SK-N-SH (cell line): ENCODE results near the gene RAP2A. TPM values are rescaled to one million over a fixed set of nuclear protein-coding genes. Genes with fewer than 3 reads are reported as not detected.
A peak's percentile ranks its signal among the peaks of the same experiment; 100 is the strongest.

Source experiments
- CTCF ChIA-PET: fragments of 300-600, 350-600 bp; formaldehyde crosslinking; extraction: SDS; loops from one replicate; lab custom pipeline; 2021; lab: Yijun Ruan, JAX
- POLR2A ChIA-PET: fragments of 350-600 bp; sonication (Branson Sonifier 250); formaldehyde crosslinking; extraction: SDS; loops from one replicate; lab custom pipeline; 2020; ENCODE audit warnings: antibody characterized with exemption, inconsistent platforms; lab: Yijun Ruan, JAX
- DNase-seq: peaks from one replicate; pipeline ENCODE4 v3.0.0; 2012
- H2AFZ ChIP-seq: fragments of 200-600 bp; sonication (generic); 2 replicates; pipeline ENCODE4 v1.8.1; 2016; ENCODE audit warnings: antibody characterized with exemption, mild to moderate bottlenecking, low read depth
- H3F3A ChIP-seq: fragments of 200-600 bp; sonication (generic); replicated peaks from 2 replicates; pipeline ENCODE3; 2016; ENCODE audit warnings: antibody characterized with exemption, mild to moderate bottlenecking; ENCODE audit not compliant: insufficient read depth
- H3K27ac ChIP-seq, 2 experiments: fragments of 200-500 bp in 1 of 2; fragments of 200-600 bp in 1 of 2; sonication (Bioruptor generic) in 1 of 2; sonication (generic), shearing (Covaris generic) in 1 of 2; 2 replicates each; pipeline versions ENCODE4 v1.5.1 to v1.6.1; 2014 to 2016; ENCODE audit warnings: low read depth in 2 of 2, inconsistent platforms in 1 of 2, low read length in 1 of 2, mild to moderate bottlenecking in 1 of 2, mixed read lengths in 1 of 2
- H3K27me3 ChIP-seq: fragments of 200-600 bp; sonication (generic), shearing (Covaris generic); 2 replicates; pipeline ENCODE4 v1.6.1; 2016; ENCODE audit warnings: mixed run types; ENCODE audit not compliant: insufficient read depth
- H3K36me3 ChIP-seq, 2 experiments: fragments of 200-500 bp in 1 of 2; fragments of 200-600 bp in 1 of 2; sonication (Bioruptor generic) in 1 of 2; sonication (generic) in 1 of 2; replicated peaks in 1 of 2; 2 replicates each; pipeline versions ENCODE3 to v1.5.1; 2014 to 2016; ENCODE audit warnings: low read length in 1 of 2, mild to moderate bottlenecking in 1 of 2; ENCODE audit not compliant: insufficient read depth in 2 of 2, control insufficient read depth in 1 of 2
- H3K4me1 ChIP-seq, 2 experiments: fragments of 200-500 bp in 1 of 2; fragments of 200-600 bp in 1 of 2; sonication (Bioruptor generic) in 1 of 2; sonication (generic), shearing (Covaris generic) in 1 of 2; 2 replicates each; pipeline versions ENCODE4 v1.5.1 to v1.6.1; 2014 to 2016; ENCODE audit warnings: low read depth in 1 of 2, low read length in 1 of 2, mixed run types in 1 of 2; ENCODE audit not compliant: insufficient read depth in 2 of 2, control insufficient read depth in 1 of 2
- H3K4me2 ChIP-seq: fragments of 200-600 bp; sonication (generic), shearing (Covaris generic); 2 replicates; pipeline ENCODE4 v1.6.1; 2017; ENCODE audit warnings: mixed run types
- H3K4me3 ChIP-seq, 2 experiments: fragments of 200-500 bp in 1 of 2; fragments of 200-600 bp in 1 of 2; sonication (Bioruptor generic) in 1 of 2; sonication (generic), shearing (Covaris generic) in 1 of 2; 2 replicates each; pipeline versions ENCODE4 v1.5.1 to v1.8.1; 2014 to 2016; ENCODE audit warnings: low read depth in 2 of 2, inconsistent platforms in 1 of 2, low read length in 1 of 2, mild to moderate bottlenecking in 1 of 2, mixed read lengths in 1 of 2, moderate library complexity in 1 of 2
- H3K79me2 ChIP-seq: fragments of 200-600 bp; sonication (generic); 2 replicates; pipeline ENCODE4 v1.8.1; 2017; ENCODE audit warnings: mild to moderate bottlenecking; ENCODE audit not compliant: insufficient read depth
- H3K9ac ChIP-seq: fragments of 200-600 bp; sonication (generic); 2 replicates; pipeline ENCODE4 v1.6.1; 2017; ENCODE audit warnings: mixed run types
- H3K9me2 ChIP-seq: fragments of 200-600 bp; sonication (generic); 2 replicates; pipeline ENCODE4 v1.6.1; 2017; ENCODE audit warnings: mixed run types
- H3K9me3 ChIP-seq: fragments of 200-600 bp; sonication (generic); 2 replicates; pipeline ENCODE4 v1.6.1; 2017; ENCODE audit warnings: mixed run types, mild to moderate bottlenecking, moderate library complexity
- H4K20me1 ChIP-seq: fragments of 200-600 bp; sonication (generic); 2 replicates; pipeline ENCODE4 v1.6.1; 2017; ENCODE audit warnings: mild to moderate bottlenecking, mixed run types; ENCODE audit not compliant: insufficient read depth
- CHD2 ChIP-seq: fragments of 150-350 bp; IDR thresholded peaks from 2 replicates; pipeline ENCODE4 v1.6.1; 2018; ENCODE audit warnings: low read length; ENCODE audit not compliant: partially characterized antibody
- CTCF ChIP-seq: fragments of 200-600 bp; sonication (generic); IDR thresholded peaks from 2 replicates; pipeline ENCODE4 v1.6.1; 2017; ENCODE audit warnings: antibody characterized with exemption, mild to moderate bottlenecking, moderate library complexity
- FOXJ3 ChIP-seq: sonication (generic); formaldehyde crosslinking; IDR thresholded peaks from 2 replicates; pipeline ENCODE4 v1.5.1; 2020; ENCODE audit warnings: mild to moderate bottlenecking, missing genetic modification reagents
- FOXM1 ChIP-seq: IDR thresholded peaks from 2 replicates; pipeline ENCODE4 v1.4.0; 2012; ENCODE audit warnings: low read depth, mild to moderate bottlenecking
- IRF3 ChIP-seq: fragments of 150-350 bp; IDR thresholded peaks from 2 replicates; pipeline ENCODE4 v1.6.1; 2016; ENCODE audit warnings: mild to moderate bottlenecking, low read depth, low read length
- JUND ChIP-seq: IDR thresholded peaks from 2 replicates; pipeline ENCODE4 v1.4.0; 2012
- MXI1 ChIP-seq: IDR thresholded peaks from 2 replicates; pipeline ENCODE4 v1.6.1; 2012; ENCODE audit warnings: mild to moderate bottlenecking, low read depth, low read length, improper control_type of control experiment
- POLR2AphosphoS5 ChIP-seq: IDR thresholded peaks from 2 replicates; pipeline ENCODE4 v1.6.1; 2012; ENCODE audit warnings: low read depth, low read length
- RCOR1 ChIP-seq: fragments of 150-350 bp; IDR thresholded peaks from 2 replicates; pipeline ENCODE4 v1.6.1; 2017; ENCODE audit warnings: antibody characterized with exemption, low read length
- RXRA ChIP-seq: IDR thresholded peaks from 2 replicates; pipeline ENCODE4 v1.4.0; 2012; ENCODE audit warnings: low read depth, mild to moderate bottlenecking, borderline replicate concordance
- SMC3 ChIP-seq: IDR thresholded peaks from 2 replicates; pipeline ENCODE4 v1.6.1; 2012; ENCODE audit warnings: low read depth, low read length, improper control_type of control experiment
- TCF12 ChIP-seq: IDR thresholded peaks from 2 replicates; pipeline ENCODE4 v1.4.0; 2012
- TEAD4 ChIP-seq: IDR thresholded peaks from 2 replicates; pipeline ENCODE4 v1.4.0; 2012; ENCODE audit warnings: mild to moderate bottlenecking, borderline replicate concordance; ENCODE audit not compliant: insufficient read depth
- WGBS: methylation state at CpG from one replicate; pipeline ENCODE4 v1.1.6; 2017; ENCODE audit warnings: low lambda C conversion rate; 5-methylcytosine and 5-hydroxymethylcytosine counted together
- polyA plus RNA-seq, 3 experiments: library from polyadenylated mRNA; depleted of rRNA; stranded (reverse); fragments of >200 nt; gene quantifications; 2 replicates each; pipeline ENCODE4 v1.2.3, GENCODE V29; 2012
- TF ChIP-seq, protein P1 (sequence below): IDR thresholded peaks from 2 replicates; pipeline ENCODE4 v1.4.0; 2012; ENCODE audit warnings: low read depth, borderline replicate concordance

RAP2A gene
- polyA plus RNA-seq, 1 of the 3 experiments (the other 2 are of a cell fraction) = 6.5 TPM

DNA sequence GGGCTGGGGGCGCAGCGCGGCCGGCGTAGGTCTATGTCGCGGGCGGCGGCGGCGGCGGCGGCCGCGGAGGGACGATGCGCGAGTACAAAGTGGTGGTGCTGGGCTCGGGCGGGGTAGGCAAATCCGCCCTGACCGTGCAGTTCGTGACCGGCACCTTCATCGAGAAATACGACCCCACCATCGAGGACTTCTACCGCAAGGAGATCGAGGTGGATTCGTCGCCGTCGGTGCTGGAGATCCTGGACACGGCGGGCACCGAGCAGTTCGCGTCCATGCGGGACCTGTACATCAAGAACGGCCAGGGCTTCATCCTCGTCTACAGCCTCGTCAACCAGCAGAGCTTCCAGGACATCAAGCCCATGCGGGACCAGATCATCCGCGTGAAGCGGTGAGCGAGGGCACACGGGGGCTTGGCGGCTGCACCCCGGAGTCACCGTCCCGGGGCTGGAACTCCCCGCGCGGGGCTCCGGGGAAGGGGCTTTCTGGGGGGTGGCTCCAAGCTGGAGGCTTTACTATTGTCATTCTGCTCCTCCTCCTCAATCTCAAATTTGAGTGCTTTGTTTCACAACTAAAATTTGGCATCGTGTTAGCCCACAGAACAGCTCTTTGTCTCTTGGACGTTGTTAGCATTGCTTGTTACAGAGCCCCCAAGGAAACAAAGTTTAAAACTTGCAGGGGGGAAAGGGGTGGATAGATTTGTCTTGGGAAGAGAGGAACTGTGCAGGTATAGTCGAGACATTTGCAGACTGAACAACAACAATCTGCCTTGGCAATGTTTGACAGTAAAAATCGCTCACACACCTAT, 630 bp downstream of the RAP2A start:
- H3K9me2 ChIP-seq = no peaks in the 10 kb centered on the region
- WGBS = under 1% methylated on average over 7 of the region's 60 CpGs
- no peaks in the 10 kb centered on the region for H3K27me3 ChIP-seq
- peaks cover 58% of the 10 kb centered on the region for H3K79me2 ChIP-seq
- peaks cover 21 to 22% of the 10 kb centered on the region in 2 experiments; a peak in 3 of 4 replicates for H3K4me1 ChIP-seq
- peak; percentile 22 for DNase-seq
- peaks cover 13% of the 10 kb centered on the region; the same call in 1 of the 2 replicates for H4K20me1 ChIP-seq
- no peaks in the 10 kb centered on the region for H3K9me3 ChIP-seq
- H2AFZ ChIP-seq = 0 out of 2 replicates have a peak overlapping the region, but pooled peaks have one; percentile 15
- 0 out of 2 replicates have a peak, but pooled peaks have one; percentile 14 for TF ChIP-seq FOXJ3 (CRISPR knock-in tag)
- no peak for TF ChIP-seq JUND
- no peak for TF ChIP-seq FOXM1
- no peak for TF ChIP-seq RCOR1
- TF ChIP-seq TCF12 = no peak
- no peak for TF ChIP-seq POLR2AphosphoS5
- TF ChIP-seq TEAD4 = no peak
- no peak for TF ChIP-seq CTCF
- no peak for TF ChIP-seq CHD2
- TF ChIP-seq IRF3 = no peak
- TF ChIP-seq MXI1 = peak; percentile 52; the same call in 1 of the 2 replicates
- TF ChIP-seq, protein P1, sequence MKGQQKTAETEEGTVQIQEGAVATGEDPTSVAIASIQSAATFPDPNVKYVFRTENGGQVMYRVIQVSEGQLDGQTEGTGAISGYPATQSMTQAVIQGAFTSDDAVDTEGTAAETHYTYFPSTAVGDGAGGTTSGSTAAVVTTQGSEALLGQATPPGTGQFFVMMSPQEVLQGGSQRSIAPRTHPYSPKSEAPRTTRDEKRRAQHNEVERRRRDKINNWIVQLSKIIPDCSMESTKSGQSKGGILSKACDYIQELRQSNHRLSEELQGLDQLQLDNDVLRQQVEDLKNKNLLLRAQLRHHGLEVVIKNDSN = no peak
- TF ChIP-seq SMC3 = no peak
- no peak for TF ChIP-seq RXRA
- TF ChIP-seq, all 33 proteins: peak for 2
- H3K9ac ChIP-seq = peak overlapping the region; percentile 78
- H3K36me3 ChIP-seq = peaks cover 10 to 18% of the 10 kb centered on the region in 2 experiments
- peaks cover 3% of the 10 kb centered on the region for H3F3A ChIP-seq
- peak overlapping the region; percentile 63 to 91; a peak in 3 of 4 replicates for H3K27ac ChIP-seq
- ChIA-PET CTCF (interaction anchor here (1.2 to 2.3 kb wide), 2 partner anchors 75 to 365 kb away, joined by 3 to 11 read pairs; no protein-coding TSS in a partner anchor), POLR2A (interaction anchor here (1.0 to 1.6 kb wide), 4 partner anchors 9 to 213 kb away, joined by 3 to 4 read pairs (median 3); partner anchors contain the start of gene MBNL2)
- peak overlapping the region; percentile 77 to 88 for H3K4me3 ChIP-seq
- peak overlapping the region; percentile 71 for H3K4me2 ChIP-seq
